Choroid plexus epithelial cell (primary cell): ENCODE results near the gene PARP1.
"Not testable (repeated sequence)": the region's sequence is repeated elsewhere in the genome, so short reads cannot be mapped to it uniquely, and the experiment has no call there.

ENCODE experiments used
- DNase-seq: peaks from one replicate; pipeline ENCODE4 v3.0.0-alpha.2; 2010; ENCODE audit warnings: low read depth
- H3K4me3 ChIP-seq: 2 replicates; pipeline ENCODE4 v1.5.1; 2011; ENCODE audit warnings: low read depth, mild to moderate bottlenecking, control low read depth, low read length, moderate library complexity
- TF ChIP-seq, protein P1 (sequence below): conservative IDR thresholded peaks from 2 replicates; pipeline ENCODE4 v1.5.1; 2011; ENCODE audit warnings: low read depth, mild to moderate bottlenecking, control low read depth, inconsistent platforms, low read length, moderate library complexity

The PARP1 gene

DNA sequence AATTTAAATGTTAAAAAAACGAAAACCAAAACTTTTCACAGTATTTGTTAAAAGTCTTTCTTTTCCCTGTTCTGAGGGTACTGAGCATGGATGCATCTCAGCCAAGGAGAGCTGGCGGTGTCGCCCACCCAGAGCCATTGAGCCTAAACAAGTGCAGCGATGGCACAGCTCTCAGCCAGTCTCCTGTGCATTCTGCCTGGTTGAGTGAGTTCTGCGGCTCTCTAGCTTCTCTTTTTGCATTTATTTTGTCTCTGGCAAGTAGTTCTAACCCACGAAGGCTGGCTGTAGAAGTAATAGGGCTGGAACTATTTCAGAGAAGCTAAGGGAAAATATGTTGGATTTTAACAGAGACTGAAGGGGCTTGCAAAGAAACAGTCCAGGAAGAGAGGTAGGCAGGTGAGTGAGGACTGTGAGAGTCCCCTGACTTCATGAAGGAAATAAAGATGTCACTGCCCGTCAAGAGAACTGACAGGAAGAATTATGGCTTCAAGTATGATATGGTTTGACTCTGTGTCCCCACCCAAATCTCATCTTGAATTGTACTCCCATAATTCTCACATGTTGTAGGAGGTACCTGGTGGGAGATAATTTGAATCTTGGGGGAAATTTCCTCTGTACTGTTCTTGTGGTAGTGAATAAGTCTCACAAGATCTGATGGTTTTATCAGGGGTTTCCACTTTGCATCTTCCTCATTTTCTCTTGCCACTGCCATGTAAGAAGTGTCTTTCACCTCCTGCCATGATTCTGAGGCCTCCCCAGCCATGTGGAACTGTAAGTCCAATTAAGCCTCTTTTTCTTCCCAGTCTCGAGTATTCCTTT lies 63.2 kb downstream of the PARP1 start:
- no peak for DNase-seq
- TF ChIP-seq, protein P1, sequence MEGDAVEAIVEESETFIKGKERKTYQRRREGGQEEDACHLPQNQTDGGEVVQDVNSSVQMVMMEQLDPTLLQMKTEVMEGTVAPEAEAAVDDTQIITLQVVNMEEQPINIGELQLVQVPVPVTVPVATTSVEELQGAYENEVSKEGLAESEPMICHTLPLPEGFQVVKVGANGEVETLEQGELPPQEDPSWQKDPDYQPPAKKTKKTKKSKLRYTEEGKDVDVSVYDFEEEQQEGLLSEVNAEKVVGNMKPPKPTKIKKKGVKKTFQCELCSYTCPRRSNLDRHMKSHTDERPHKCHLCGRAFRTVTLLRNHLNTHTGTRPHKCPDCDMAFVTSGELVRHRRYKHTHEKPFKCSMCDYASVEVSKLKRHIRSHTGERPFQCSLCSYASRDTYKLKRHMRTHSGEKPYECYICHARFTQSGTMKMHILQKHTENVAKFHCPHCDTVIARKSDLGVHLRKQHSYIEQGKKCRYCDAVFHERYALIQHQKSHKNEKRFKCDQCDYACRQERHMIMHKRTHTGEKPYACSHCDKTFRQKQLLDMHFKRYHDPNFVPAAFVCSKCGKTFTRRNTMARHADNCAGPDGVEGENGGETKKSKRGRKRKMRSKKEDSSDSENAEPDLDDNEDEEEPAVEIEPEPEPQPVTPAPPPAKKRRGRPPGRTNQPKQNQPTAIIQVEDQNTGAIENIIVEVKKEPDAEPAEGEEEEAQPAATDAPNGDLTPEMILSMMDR: no peak
- H3K4me3 ChIP-seq: no peak overlapping the region

- TF ChIP-seq, protein P1: no peak
- no peak overlapping the region for H3K4me3 ChIP-seq
- no peak for DNase-seq
These were observed 65.2 kb downstream of the PARP1 start for GRCh38 chr1:226342656-226343055.

- not testable (repeated sequence) for H3K4me3 ChIP-seq, DNase-seq
These were observed 67.8 kb downstream of the PARP1 start for GRCh38 chr1:226340111-226340510.

DNA sequence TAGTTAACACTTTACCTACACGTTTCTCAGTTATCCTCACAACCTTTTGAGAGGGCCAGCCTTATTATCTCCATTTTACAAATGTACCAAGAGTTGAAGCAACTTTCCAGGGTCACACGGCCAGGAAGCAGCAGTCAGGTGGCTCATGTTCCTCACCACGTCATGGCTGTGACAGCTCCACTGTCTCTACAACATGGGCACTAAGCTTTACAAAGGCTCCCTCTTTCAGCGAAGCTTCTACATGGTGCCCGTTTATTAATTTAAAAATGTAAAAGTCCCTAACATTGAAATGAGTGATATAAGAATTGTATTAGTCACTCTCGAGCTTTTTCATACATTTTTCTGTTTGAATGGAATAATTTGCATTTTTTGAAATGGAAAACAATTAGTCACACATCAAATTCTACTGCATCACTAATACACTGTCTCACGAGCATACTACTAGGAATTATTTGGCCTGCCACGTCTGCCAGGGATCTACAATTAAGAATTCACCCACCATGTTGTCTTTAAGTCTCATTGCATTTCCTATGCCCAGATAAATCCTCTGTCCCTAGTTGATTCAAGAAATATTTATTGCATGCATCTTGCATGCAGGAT lies 70.5 kb downstream of the PARP1 start:
- no peak for DNase-seq
- TF ChIP-seq, protein P1: no peak
- H3K4me3 ChIP-seq: no peak overlapping the region

DNA sequence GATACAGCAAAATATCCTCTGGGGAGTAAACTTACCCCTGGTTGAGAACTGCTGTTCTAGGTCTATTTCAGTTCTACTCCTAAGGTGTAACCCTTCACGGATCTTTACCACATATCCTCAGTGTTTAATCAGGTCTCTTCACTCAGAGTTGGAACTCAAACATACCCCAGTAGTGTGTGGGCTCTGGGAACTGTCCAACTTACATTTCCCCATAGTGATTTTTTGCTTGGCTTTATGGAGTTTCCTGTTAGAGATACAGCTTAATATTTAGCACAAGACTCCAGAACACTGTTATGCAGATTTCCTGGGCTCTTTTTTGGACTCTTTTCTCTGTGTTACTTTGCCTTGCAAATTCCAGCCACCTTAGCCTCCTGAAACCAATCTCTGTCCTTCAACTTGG lies 72.2 kb downstream of the PARP1 start:
- peak; percentile 19 for DNase-seq
- TF ChIP-seq, protein P1: no peak
- no peak overlapping the region for H3K4me3 ChIP-seq

DNA sequence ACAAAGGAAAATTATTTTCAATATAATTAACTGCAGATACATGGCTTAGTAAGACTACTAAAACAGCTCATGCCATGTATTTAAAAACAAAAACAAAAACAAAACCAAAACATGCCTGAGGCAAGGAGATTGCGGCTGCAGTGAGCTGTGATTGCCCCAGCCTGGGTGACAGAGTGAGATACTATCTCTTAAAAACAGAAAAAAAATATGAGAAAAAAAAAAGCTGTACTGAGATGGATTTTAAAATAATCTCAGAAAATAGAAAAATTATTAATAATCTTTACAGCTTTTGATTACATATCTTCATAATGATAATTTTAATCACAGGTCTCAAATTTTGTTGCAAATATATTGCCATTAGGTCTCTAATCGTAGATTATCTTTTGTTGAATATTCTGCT lies 74.9 kb downstream of the PARP1 start:
- TF ChIP-seq, protein P1: no peak
- no peak for DNase-seq
- peak overlapping the region; percentile 40 for H3K4me3 ChIP-seq

- DNase-seq: no peak
- no peak overlapping the region for H3K4me3 ChIP-seq
- TF ChIP-seq, protein P1: no peak
These were observed 78.7 kb downstream of the PARP1 start for GRCh38 chr1:226329237-226329636.
